GM12864 (cell line): ENCODE results near the gene UBE2V1.

ENCODE experiments used
- DNase-seq: peaks from one replicate; pipeline ENCODE4 v3.0.0-alpha.2; 2011; ENCODE audit warnings: low read depth
- H3K4me3 ChIP-seq: 2 replicates; pipeline ENCODE4 v1.5.1; 2011; ENCODE audit warnings: mild to moderate bottlenecking, low read depth, low read length, control low read depth
- CTCF ChIP-seq: IDR thresholded peaks from 2 replicates; pipeline ENCODE4 v1.5.1; 2011; ENCODE audit warnings: low read depth, mild to moderate bottlenecking, moderate library complexity, low read length, control low read depth, inconsistent platforms; ENCODE audit errors: missing control alignments

UBE2V1 gene

DNA sequence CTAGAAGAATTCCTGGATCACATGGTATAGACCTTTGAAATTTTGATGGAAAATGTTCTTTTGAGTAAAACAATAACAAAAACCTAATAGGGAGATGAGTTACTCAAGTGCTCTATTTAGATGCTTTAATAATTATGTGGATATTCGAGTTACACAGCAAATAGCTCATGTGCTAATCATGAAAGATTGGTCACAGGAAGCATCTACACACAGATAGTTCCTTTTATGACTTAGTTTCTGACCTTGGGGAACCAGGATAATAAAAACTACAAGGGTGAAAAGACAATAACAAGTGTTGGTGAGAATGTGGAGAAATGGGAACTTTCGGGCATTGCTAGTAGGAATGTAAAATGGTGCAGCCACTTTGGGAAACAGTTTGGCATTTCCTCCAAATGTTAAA lies 19.7 kb downstream of the UBE2V1 start:
- DNase-seq: no peak
- no peak overlapping the region for H3K4me3 ChIP-seq
- no peak for TF ChIP-seq CTCF

DNA sequence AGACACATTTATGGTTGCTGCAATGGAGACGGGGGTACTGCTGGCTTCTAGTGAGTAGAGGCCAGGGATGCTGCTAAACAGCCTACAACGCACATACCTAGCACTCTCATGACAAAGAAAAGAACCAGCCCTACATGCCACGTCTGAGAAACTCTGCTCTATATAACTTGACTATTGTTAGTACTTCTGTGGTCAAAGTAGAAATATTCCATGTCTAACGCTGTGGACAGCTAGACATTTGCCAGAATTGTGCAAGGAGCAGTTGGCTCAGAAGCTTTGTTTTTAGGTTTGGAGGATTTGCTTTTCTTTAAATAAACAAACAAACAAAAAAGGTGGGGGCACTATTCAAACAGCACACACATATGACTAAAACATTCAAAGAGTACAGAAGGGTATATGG lies 20.5 kb downstream of the UBE2V1 start:
- TF ChIP-seq CTCF: no peak
- no peak for DNase-seq
- H3K4me3 ChIP-seq: no peak overlapping the region

- TF ChIP-seq CTCF: no peak
- no peak for DNase-seq
- no peak overlapping the region for H3K4me3 ChIP-seq
Observed at GRCh38 chr20:50089787-50090177, 23.2 kb downstream of the UBE2V1 start.

- no peak for DNase-seq
- no peak for TF ChIP-seq CTCF
- no peak overlapping the region for H3K4me3 ChIP-seq
Observed at GRCh38 chr20:50089140-50089786, 23.7 kb downstream of the UBE2V1 start.

DNA sequence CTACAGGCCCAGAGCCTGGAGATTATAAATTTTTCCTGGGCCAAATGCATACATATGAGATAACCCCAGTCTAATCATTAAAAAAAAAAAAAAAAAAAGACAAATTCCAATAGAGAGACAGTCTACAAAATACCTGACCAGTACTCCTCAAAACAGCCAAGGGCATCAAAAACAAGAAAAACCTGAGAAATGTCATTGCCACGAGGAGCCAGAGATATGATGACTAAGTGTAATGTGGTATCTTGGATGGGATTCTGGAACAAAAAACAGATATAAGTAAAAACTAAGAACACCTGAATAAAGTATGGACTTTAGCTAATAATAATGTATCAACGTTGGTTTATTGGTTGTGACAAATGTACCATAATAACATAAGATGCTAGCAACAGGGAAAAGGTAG lies 24.9 kb downstream of the UBE2V1 start:
- no peak overlapping the region for H3K4me3 ChIP-seq
- TF ChIP-seq CTCF: no peak
- DNase-seq: no peak

DNA sequence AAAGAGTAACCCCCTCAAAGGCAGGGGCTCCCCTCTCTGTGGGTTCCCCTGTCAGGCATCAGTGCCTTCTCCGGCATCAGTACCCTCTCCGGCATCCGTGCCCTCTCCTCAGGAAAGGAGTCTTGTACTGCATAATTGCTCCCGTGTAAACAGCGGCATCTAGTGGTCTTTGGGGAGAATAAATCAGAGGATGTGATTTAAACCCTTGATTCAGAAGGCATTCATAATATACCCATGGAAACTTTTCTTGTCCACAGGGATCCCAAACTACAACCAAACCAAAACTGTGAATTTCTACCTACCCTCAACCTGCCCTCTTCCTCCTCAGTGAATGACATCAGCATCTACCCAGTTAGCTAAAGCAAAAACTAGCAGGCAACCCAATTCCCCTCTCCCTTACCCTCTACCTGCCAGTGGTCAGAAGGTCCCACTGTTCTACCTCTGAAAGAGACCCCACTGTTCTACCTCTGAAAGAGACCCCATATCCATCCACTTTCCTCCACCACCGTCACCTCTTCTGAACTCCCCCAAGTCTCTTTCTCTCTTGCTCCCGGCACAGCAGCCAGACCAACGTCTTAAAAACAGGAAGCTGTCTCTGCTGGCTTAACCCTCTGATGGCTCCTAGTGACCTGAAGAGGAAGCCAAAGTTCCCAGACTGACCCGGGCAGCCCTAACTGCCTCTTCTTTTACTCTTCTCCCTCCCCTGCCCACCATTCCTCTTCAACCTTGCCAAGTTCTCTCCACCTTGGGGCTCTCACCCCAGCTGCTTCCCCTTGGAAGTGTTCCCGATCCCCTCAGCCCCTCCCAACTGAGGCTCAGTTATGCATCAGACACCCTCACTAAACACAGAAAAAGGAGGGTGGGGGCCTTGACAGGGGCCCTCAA lies 27.2 kb downstream of the UBE2V1 start:
- peak; percentile 81 for TF ChIP-seq CTCF
- H3K4me3 ChIP-seq: no peak overlapping the region
- no peak for DNase-seq
